D341Med (cell line): Measurements from ENCODE around the gene EME1.
A peak's percentile ranks its signal among the peaks of the same experiment; 100 is the strongest.
"Not testable (repeated sequence)": the region's sequence is repeated elsewhere in the genome, so short reads cannot be mapped to it uniquely, and the experiment has no call there.

ENCODE experiments used
- DNase-seq: peaks from one replicate; pipeline ENCODE4 v3.0.0; 2012; ENCODE audit warnings: low spot score

EME1 gene

DNA sequence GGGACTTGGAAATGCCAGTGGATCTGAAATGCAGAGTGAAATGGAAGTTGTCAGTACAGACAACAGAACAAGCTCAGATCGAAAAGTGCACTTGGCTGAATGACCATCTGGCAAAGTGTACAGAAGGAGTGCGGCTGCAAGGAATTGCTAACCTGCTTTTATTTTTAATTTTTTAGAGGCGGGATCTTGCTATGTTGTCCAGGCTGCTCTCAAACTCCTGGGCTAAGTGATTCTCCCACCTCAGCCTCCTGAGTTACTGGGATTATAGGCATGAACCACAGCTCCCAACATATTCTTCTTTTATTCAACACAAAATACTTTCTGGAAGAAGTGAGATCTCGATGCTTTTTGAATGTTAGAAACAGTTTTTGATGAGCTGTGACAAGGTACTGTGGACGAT, 20.7 kb downstream of the EME1 start:
- no peak for DNase-seq

DNA sequence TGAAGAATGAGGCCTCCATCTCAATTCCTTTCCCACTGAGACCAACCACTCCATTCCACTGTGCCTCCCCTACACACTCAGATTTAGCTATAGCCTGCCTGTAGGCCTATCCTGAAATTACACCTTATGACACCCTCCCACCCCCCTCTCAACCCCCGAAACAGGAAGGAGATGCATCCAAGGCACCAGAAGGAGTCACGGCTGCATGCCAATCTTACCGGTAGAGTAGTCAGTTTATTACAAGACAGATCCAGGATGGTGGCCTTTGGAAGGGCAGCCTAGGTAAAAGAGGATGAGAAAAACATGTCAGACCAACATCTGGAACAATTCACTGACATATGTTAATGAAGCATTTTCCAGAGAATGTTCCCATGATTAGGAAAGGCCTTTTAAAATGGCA, 21.7 kb downstream of the EME1 start:
- no peak for DNase-seq

DNA sequence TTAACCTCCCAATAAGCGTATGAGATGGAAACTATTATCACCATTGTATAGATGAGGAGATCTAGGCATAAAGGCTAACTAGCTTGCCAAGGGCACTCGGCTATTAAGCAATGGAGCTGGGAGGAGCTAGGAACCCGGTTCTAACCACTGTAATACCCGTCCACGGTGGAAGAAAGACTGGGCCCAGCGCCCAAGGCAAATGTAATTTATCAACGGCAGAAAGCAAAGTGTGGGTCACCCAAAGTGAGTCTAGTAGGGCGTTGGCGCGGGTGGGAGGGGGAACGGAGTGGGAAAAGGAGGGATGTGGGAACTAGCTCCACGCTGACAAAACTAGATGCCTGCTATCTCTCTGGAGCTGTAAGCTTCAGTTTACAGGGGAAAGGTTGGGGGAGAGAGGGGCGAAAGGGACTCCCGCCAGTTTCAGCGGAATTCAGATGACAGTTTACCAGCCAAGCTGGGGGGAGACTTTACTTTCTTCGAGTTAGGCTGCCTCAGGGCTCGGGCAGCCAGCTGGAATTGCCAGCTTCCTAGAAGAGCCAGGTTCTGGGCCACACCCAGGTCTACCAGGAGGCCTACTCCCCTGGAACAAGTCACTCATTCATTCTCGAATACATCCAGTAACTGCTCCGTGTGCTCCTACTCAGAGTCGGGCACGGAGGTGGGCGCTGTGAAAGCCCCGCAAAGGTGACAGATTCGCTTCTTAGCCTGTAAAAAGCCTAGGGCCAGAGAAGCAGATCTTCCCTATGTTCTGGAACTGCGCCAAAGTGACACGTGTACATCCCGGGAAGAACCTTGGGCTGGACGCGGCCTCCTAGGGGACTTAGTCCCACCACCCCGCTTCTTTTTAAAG, 23.5 kb downstream of the EME1 start:
- peak; percentile 56 for DNase-seq

DNA sequence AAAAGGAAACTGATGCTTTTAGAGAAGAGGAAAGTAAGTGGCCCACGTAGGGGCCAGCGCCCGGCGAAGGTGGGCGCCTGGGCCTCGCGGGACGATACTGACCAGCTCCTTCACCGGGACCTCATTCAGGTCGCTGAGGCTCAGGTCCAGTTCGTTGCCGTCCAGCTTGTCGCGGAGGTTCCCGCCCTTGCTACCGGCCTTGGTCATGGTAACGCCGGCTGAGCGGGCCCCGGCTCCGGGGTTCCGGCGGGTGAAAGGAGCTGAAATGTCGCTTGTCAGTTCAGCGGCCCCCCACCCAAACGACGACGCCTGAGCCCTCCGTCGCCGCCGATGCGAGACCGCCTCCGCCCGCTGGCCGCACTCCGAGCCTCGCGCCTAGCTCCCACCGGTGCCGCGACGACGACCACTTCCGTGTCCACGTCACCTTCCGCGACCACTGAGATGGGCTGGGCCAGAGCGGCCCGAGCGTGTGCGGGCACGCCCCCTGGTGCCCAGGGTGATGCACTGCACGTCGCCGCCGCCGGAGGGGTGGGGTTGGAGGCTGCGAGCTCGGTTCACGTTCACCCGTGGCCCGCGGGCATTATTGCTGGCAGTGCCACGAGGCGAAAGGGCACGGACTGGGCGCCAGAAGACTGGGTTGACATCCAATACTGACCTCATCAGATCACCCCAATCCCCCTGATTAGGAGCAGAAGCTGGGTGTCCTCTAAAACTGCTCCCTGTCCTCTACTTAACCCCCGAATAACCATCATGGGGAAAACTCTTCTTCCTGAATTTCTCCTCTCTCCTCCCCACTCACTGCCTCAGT, 24.3 kb downstream of the EME1 start, which contains the start of gene LRRC59:
TSS of gene LRRC59 (minus strand) at position 413 of the 808 bp plus-strand sequence. CDS start at position 207, 206 bp downstream.
- peak; percentile 99 for DNase-seq

DNA sequence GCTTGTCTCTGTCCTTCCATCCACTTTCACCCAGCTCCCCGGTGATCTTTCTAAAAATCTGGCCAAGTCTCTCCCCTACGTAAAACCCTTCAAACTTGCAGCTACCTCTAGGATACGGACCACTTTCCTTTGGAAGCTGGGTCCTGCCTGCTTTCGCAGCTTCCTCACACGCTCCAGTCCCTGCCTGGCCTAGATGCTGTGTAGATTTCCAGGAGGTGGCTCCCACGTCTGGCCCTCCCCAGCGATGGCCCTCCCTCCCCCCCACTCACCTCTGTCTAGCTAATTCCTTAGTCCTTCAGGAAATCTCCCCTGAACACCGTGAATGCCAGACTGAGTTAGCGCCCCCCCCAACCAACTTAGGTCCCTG, 24.9 kb downstream of the EME1 start:
- peak; percentile 48 for DNase-seq

DNA sequence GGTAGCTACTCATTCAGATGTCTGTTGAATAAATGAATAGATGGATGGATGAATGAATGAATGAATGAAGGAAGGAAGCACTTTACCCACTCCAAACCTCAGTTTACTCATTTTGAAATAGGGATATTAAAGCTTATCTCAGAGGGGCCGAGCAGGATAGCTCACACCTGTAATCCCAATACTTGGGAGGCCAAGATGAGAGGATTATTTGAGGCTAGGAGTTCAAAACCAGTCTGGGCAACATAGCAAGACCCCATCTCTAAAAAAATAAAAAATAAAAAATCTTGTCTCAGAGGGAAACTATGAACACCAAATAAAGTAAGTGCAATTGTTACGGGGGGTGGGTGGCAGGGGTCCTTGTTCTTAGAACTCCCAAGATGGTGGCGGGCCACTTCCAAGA, 25.6 kb downstream of the EME1 start:
- not testable (repeated sequence) for DNase-seq

DNA sequence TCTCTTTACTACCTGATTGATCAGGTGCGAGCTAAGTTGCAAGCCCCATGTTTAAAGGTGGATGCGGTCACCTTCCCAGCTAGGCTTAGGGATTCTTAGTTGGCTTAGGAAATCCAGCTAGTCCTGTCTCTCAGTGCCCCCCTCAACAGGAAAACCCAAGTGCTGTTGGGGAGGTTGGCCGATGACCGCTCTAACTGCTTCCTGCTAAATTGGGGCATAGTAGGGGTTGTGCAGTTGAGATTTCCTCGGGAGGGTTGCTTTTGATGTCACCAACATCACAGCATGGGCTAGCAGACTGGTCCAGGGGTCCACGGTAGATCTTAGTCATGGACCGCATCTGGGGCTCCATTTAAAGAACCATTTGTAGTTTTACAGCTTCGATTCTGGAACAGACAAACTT, 26.6 kb downstream of the EME1 start:
- not testable (repeated sequence) for DNase-seq

DNA sequence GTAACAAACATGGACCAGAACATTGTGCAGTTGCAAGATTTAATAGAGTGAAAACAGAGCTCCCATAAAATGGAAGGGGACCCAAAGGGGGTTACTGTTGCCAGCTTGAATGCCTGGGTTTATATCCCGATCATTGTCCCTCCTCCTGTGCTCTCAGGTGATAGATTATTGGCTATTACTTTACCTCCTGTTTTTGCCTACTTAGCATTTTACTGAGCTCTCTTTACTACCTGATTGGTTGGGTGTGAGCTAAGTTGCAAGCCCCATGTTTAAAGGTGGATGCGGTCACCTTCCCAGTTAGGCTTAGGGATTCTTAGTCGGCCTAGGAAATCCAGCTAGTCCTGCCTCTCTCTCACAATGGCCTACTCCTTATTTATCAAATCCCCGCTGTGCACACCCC, 32.3 kb downstream of the EME1 start:
- not testable (repeated sequence) for DNase-seq

DNA sequence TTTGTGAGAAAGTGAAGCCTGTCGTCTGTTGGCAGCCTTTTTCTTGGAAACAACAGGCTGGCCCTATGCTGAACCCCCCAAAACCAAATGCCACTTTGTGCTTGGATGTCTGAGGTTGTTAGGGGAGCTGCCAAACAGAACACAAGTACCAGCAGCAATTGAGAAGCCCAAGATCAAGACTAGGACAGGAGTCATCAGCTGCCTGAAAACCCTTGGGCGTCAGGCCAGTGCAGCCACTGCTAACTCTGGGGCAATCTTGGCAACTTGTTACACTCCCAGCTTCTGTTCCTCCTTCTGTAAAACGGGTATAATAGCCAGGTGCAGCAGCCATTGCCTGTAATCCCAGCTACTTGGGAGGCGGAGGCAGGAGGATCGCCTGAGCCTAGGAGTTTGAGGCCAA, 33.5 kb downstream of the EME1 start:
- no peak for DNase-seq

DNA sequence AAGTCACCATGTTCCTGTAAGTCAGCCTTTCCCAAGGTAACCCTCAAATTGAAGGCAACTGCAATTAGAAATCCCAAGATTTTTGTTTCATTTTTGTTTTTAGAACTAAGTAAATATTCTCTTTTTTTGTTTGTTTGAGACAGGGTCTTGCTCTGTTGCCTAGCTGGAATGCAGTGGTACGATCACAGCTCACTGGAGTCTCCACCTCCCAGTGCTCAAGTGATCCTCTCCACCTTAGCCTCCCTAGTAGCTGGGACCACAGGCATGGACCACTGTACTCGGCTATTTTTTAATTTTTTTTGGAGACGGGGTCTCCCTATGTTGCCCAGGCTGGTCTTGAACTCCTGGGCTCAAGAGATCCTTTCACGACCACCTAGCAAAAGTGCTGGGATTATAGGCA, 34.9 kb downstream of the EME1 start:
- no peak for DNase-seq

DNA sequence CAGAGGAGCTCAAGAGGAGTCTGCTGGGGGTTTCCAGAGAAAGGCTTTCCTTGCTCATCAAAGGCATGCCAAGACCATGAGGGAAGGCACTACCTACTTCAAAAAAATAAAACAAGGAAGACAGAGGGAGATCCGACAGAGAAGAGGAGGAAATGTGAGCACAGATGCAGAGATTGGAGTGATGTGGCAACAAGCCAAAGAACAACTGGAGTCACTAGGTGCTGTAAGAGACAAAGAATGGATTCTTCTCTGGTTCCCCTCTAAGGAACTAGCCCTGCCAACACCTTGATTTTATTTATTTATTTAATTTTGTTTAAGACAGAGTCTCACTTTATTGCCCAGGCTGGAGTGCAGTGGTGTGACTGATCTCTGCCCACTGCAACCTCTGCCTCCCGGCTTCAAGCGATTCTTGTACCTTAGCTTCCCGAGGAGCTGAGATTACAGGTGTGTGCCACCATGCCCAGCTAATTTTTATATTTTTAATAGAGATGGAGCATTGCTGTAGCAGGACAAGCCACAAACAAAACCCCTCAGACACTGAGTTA, 39.2 kb downstream of the EME1 start:
- DNase-seq = no peak

DNA sequence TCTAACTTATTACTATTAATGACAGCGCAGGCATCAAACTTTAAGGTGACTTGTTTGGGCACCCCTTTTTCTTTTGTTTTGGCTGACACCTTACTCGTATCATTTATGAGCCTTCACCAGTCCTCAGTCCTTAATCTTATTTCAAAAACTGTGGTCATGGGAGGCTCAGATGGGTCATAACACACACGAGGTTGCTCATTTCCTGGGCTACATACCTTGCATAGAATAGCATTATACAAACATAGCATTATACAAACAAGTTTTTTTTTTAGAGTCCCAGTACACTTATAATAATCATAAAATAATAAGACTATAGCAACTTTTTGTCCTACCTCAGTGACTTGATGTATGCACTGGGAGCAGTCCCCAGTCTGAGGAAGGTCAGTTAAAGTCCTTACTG, 41.8 kb downstream of the EME1 start:
- no peak for DNase-seq

DNA sequence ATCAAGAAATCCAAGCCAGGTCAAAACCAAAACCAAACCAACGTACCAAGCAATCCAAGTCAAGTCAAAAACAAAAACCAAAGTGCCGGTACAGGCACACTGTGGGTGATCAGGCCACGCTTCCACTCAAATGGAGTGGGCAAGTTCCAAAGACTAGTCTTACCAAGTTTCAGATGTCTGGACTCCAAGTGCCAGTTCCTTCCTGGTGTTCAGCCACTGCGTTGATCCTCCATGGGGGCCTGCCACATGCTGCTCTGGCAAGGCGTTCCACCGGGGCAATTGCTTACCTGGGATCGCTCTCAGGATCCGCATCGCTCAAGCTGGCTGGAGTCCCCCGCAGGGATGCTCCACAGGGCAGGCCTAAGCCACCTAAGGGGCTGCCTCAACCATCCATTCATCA, 46.5 kb downstream of the EME1 start:
- not testable (repeated sequence) for DNase-seq

DNA sequence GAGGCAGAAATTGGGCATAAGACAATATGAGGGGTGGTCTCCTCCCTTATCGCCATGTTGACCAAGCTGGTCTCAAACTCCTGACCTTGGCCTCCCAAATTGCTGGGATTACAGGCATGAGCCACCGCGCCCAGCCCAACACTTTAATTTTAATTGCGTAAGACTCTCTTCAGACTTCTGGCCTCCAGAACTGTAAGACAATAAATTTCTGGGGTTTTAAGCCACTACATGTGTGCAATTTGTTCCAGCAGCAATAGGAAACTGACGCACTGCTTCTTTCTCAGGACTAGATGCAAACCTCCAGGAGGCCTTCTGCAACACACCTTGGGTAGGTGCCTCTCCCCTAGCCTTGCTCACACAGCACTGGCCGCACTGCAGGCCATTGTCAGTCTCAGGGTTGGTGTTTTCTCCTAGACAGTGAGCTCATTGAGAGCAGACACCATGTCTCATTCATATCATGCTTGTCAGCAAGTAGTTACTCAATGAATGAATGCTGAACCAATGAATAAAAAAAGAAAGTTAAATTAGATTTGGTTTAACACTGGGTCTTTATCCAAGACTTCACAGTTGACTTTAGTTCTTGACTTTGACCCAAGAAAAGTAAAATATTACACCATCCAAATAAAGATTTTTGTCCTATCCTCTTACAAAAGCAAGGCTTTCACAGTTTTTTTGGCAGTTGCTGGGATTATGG, 47.5 kb downstream of the EME1 start:
- no peak for DNase-seq

DNA sequence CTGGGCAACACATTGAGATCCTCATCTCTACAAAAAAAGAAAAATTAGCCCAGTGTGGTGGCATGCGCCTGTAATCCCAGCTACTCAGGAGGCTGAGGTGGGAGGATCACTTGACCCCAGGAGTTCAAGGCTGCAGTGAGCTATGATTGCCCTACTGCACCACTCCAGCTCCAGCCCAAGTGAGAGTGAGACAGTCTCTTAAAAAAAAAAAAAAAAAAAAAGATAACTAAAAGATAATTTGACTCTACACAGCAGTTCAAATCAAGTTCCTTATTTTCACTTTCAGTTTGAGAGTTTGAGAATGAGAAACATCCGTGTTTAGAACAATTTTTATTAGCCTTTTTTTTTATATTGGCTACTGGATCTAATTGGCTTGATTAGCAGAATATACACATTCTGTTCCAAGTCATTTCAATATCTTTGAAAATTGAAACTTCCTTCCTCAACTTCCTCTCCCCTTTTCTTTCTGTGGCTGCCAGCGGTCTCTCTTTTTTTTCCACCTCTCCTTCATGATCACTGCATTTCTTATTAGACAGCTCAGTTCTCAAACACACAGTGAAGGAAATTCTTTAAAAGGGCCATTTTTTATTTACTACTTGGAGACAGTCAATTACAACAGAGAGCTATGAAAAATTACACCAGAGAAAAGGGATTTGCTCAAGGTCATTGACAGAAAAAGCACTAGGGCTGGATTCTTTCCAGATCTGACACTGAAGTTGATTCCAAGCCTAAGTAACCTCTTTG, 48.5 kb downstream of the EME1 start:
- DNase-seq = no peak

DNA sequence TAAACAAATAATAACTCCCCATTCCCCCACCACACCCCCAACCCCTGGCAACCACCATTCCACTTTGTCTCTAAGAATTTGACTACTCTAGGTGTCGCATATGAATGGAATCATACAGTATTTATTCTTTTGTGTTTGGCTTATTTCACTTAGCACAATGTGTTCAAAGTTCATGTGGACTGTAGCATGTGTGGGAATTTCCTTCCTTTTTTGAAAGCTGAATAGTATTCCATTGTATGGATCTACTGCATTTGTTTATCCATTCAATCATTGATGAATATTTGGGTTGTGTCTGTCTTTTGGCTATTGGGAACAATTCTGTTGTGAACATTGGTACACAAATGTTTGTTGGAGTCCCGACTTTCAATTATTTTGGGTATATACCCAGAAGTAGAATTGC, 49.7 kb downstream of the EME1 start:
- DNase-seq = no peak

DNA sequence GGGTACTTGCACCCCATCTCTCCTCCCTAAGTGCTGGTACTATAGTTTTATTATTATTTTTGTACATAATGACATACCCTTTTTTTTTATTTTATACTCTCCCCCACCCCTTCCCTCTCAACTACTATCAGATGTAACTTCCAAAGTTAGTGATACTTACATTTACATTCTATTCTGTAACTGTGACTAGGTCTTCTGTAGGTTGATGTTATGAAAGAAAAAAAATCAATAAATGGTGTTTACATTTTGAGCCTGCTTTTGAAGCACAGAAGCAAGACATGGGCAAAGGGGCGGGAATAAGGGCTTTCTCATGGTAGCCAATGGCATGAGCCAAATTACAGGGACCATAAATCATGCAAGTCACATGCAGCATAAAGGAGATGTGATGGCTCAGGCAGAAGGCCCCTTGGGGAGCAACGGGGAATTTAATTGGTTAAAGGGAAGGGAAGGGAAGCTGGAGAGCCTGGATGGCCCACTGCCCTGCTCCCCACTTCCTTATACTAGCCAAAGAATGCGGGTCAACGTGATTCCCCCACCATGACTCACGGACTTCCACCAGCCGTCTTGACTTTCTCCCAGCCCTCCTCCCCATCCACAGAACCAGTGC, 50.6 kb downstream of the EME1 start:
- peak; percentile 33 for DNase-seq

DNA sequence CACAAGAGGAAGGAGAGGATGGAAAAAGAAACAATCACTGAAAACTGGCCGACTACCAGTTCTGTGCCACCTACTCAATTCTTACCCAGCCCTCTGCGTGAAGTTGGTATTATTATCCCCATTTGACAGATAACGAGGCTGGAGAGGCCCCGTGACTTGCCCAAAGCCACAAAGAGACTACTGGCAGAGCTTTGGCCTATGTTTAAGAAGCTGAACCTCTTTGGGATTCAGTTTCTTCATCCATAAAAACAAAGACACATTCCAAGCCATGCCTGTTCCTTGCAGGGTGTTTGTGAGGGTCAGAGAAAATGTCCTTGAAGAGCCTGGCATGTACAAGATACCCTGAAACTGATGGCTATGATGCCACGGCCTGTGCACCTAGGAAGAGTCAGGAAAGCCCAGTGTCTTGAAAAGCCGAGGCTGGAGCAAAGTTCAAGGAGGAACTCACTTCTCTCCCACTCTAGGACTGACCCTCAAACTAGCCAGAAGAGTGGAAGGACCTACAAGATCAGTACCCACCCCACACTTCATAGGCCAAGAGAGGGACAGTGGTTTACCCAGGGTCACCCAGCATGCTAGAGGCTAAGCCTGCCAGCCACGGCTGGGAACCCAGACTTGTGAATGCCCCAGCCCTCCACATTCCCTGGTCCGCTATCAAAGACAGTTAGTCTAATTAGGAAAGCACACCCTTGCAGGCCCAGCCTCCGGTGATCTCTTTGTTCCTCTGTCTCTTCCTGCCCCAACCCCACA, 51.4 kb downstream of the EME1 start:
- DNase-seq = no peak

DNA sequence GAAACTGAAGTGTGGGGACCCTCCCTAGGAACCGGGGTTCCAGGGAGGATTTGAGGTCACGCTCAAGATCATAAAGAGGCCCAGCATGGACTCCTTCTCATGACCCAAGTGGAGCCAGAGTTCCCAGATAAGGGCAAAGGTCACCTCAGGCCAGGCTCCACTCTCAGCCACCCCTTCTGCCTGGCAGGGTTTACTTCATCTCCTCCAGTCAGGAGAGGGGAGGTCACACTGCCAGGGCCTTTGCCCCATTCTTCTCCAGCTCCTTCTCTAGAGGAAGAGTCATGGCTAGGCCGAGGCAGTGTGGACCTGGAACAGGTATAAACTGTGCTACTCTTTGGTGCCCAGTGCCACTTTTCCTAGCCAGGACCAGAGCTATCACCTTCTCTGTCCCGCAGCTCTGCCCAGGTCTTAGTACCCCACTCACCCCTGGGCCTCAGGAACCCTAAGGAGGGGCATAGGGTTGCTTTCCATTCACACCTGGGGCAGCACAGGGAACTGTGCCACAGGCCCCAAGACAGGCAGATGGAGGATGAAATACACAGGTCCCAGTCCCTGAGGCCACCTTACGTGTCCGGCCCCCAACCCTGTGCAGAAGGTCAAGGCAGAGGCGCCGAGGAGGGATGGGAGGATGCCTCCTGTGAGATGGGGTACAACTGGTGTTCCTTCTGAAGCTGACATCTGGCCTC, 52.1 kb downstream of the EME1 start:
- no peak for DNase-seq
